Measurements from ENCODE around the gene SH3BGRL. TPM values are rescaled to one million over a fixed set of nuclear protein-coding genes. Genes with fewer than 3 reads are reported as not detected.

Gene SH3BGRL
- total and polyA plus RNA-seq, 2 donors (not counting 1 experiment from before 2014, with no cell fraction given) = 41.6 to 258 TPM

- H2AFZ ChIP-seq (ENCODE audit: low read length) = no peak overlapping the region
- H3K79me2 ChIP-seq (ENCODE audit: control insufficient read depth, insufficient read depth, low read length) = no peaks in the 10 kb centered on the region
- no peak overlapping the region for H3K4me3 ChIP-seq (replicated peaks in 1 of 4; ENCODE audit: control extremely low read depth in 1 of 4, insufficient read depth in 1 of 4, low read depth in 3 of 4, low read length in 4 of 4)
- H3K4me1 ChIP-seq (ENCODE audit: control insufficient read depth, extremely low read depth, insufficient read depth, low read length) = no peaks in the 10 kb centered on the region
- no peaks in the 10 kb centered on the region for H4K20me1 ChIP-seq (ENCODE audit: control insufficient read depth, extremely low read depth, insufficient read depth, low read length)
- H3K4me2 ChIP-seq (ENCODE audit: extremely low read depth, insufficient read depth, low read length) = no peak overlapping the region
- no peak overlapping the region for H3K27ac ChIP-seq (ENCODE audit: insufficient read depth, low read length)
- no peak for DNase-seq (ENCODE audit: low read depth in 2 of 2)
- no peak overlapping the region for H3K9ac ChIP-seq (ENCODE audit: insufficient read depth, low read length)
- H3K9me3 ChIP-seq (ENCODE audit: control insufficient read depth, insufficient read depth, low read depth, low read length) = no peaks in the 10 kb centered on the region
- TF ChIP-seq EZH2 (IDR thresholded peaks at IDR 0.05; ENCODE audit: low read length, missing control alignments) = no peak
- TF ChIP-seq CTCF (conservative IDR thresholded peaks at IDR 0.05 in 1 of 2, IDR thresholded peaks at IDR 0.05 in 1 of 2; ENCODE audit: low read depth in 1 of 2, low read length in 2 of 2) = no peak
- H3K36me3 ChIP-seq (ENCODE audit: control insufficient read depth, insufficient read depth, low read length) = no peaks in the 10 kb centered on the region
- H3K27me3 ChIP-seq (ENCODE audit: control insufficient read depth, insufficient read depth, low read length) = no peaks in the 10 kb centered on the region
Measured at GRCh38 chrX:81291996-81292395, 90.1 kb downstream of the SH3BGRL start.

DNA sequence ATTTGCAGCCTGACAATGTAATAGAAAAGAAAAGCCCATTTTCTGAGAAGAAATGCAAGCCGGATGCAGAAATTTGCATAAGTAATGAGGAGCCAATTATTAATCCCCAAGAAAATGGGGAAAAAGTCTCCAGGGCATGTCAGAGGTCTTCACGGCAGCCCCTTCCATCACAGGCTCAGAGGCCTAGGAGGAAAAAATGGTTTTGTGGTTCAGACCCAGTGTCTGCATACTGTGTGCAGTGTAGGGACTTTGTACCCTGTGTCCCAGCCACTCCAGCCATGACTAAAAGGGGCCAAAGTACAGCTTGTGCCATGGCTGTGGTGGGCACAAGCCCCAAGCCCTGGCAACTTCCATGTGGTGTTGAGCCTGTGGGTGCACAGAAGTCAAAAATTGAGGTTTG is 92.2 kb downstream of the SH3BGRL start:
- Histone ChIP-seq H3K4me2 (ENCODE audit: extremely low read depth, insufficient read depth, low read length) (no peak overlapping the region), H3K4me1 (ENCODE audit: control insufficient read depth, extremely low read depth, insufficient read depth, low read length) (no peaks in the 10 kb centered on the region), H2AFZ (ENCODE audit: low read length) (no peak overlapping the region), H3K4me3 (replicated peaks in 1 of 4; ENCODE audit: control extremely low read depth in 1 of 4, insufficient read depth in 1 of 4, low read depth in 3 of 4, low read length in 4 of 4) (no peak overlapping the region), H3K36me3 (ENCODE audit: control insufficient read depth, insufficient read depth, low read length) (no peaks in the 10 kb centered on the region), H4K20me1 (ENCODE audit: control insufficient read depth, extremely low read depth, insufficient read depth, low read length) (no peaks in the 10 kb centered on the region), H3K79me2 (ENCODE audit: control insufficient read depth, insufficient read depth, low read length) (no peaks in the 10 kb centered on the region), H3K27ac (ENCODE audit: insufficient read depth, low read length) (no peak overlapping the region), H3K9me3 (ENCODE audit: control insufficient read depth, insufficient read depth, low read depth, low read length) (no peaks in the 10 kb centered on the region), H3K27me3 (ENCODE audit: control insufficient read depth, insufficient read depth, low read length) (no peaks in the 10 kb centered on the region), H3K9ac (ENCODE audit: insufficient read depth, low read length) (no peak overlapping the region)
- no peak for TF ChIP-seq CTCF (conservative IDR thresholded peaks at IDR 0.05 in 1 of 2, IDR thresholded peaks at IDR 0.05 in 1 of 2; ENCODE audit: low read depth in 1 of 2, low read length in 2 of 2)
- DNase-seq (ENCODE audit: low read depth in 2 of 2) = no peak

GRCh38 chrX:81301877-81302276 is 100.0 kb downstream of the SH3BGRL start:
- Histone ChIP-seq H3K9ac (ENCODE audit: insufficient read depth, low read length) (no peak overlapping the region), H2AFZ (ENCODE audit: low read length) (no peak overlapping the region), H3K27me3 (ENCODE audit: control insufficient read depth, insufficient read depth, low read length) (no peaks in the 10 kb centered on the region), H3K79me2 (ENCODE audit: control insufficient read depth, insufficient read depth, low read length) (no peaks in the 10 kb centered on the region), H3K4me1 (ENCODE audit: control insufficient read depth, extremely low read depth, insufficient read depth, low read length) (no peaks in the 10 kb centered on the region), H3K27ac (ENCODE audit: insufficient read depth, low read length) (no peak overlapping the region), H3K4me3 (replicated peaks in 1 of 4; ENCODE audit: control extremely low read depth in 1 of 4, insufficient read depth in 1 of 4, low read depth in 3 of 4, low read length in 4 of 4) (no peak overlapping the region), H3K36me3 (ENCODE audit: control insufficient read depth, insufficient read depth, low read length) (no peaks in the 10 kb centered on the region), H4K20me1 (ENCODE audit: control insufficient read depth, extremely low read depth, insufficient read depth, low read length) (no peaks in the 10 kb centered on the region), H3K9me3 (ENCODE audit: control insufficient read depth, insufficient read depth, low read depth, low read length) (no peaks in the 10 kb centered on the region), H3K4me2 (ENCODE audit: extremely low read depth, insufficient read depth, low read length) (no peak overlapping the region)
- peak in 1 of 2 donors; percentile 22 for DNase-seq (ENCODE audit: low read depth in 2 of 2)
- TF ChIP-seq CTCF (conservative IDR thresholded peaks at IDR 0.05 in 1 of 2, IDR thresholded peaks at IDR 0.05 in 1 of 2; ENCODE audit: low read depth in 1 of 2, low read length in 2 of 2) = no peak
- no peak for TF ChIP-seq EZH2 (IDR thresholded peaks at IDR 0.05; ENCODE audit: low read length, missing control alignments)

All from fibroblast of lung (primary cell).